HFF-Myc (cell line): Measurements from ENCODE around the gene KRTAP10-4.

Experiments
- DNase-seq: peaks from one replicate; pipeline ENCODE4 v3.0.0-alpha.2; 2011; ENCODE audit warnings: low read depth; ENCODE audit errors: extremely low read depth
- H3K4me3 ChIP-seq: replicated peaks from 2 replicates; pipeline ENCODE4 v1.5.1; 2011; ENCODE audit warnings: low read depth, mild to moderate bottlenecking, control low read depth, low read length
- CTCF ChIP-seq: IDR thresholded peaks from 2 replicates; pipeline ENCODE4 v1.5.1; 2012; ENCODE audit warnings: mild to moderate bottlenecking, low read depth, low read length, control low read depth; ENCODE audit errors: missing control alignments

KRTAP10-4 gene

GRCh38 chr21:44564886-44565598 lies 8.5 kb upstream of the KRTAP10-4 start:
- no peak for TF ChIP-seq CTCF
- no peak overlapping the region for H3K4me3 ChIP-seq
- no peak for DNase-seq

GRCh38 chr21:44566403-44566802 lies 7.1 kb upstream of the KRTAP10-4 start:
- H3K4me3 ChIP-seq: no peak overlapping the region
- TF ChIP-seq CTCF: no peak
- no peak for DNase-seq

- DNase-seq: no peak
- no peak for TF ChIP-seq CTCF
- no peak overlapping the region for H3K4me3 ChIP-seq
These were observed 5.9 kb upstream of the KRTAP10-4 start for GRCh38 chr21:44567481-44568171.

- no peak overlapping the region for H3K4me3 ChIP-seq
- TF ChIP-seq CTCF: no peak
- DNase-seq: no peak
These were observed 5.3 kb upstream of the KRTAP10-4 start for GRCh38 chr21:44568261-44568660.

- no peak for DNase-seq
- TF ChIP-seq CTCF: no peak
- H3K4me3 ChIP-seq: no peak overlapping the region
These were observed 4.6 kb upstream of the KRTAP10-4 start for GRCh38 chr21:44568667-44569556.

- no peak overlapping the region for H3K4me3 ChIP-seq
- DNase-seq: no peak
- TF ChIP-seq CTCF: no peak
These were observed 3.5 kb upstream of the KRTAP10-4 start for GRCh38 chr21:44569861-44570517.
